ENCODE results near the gene LY6G5C.

DNA sequence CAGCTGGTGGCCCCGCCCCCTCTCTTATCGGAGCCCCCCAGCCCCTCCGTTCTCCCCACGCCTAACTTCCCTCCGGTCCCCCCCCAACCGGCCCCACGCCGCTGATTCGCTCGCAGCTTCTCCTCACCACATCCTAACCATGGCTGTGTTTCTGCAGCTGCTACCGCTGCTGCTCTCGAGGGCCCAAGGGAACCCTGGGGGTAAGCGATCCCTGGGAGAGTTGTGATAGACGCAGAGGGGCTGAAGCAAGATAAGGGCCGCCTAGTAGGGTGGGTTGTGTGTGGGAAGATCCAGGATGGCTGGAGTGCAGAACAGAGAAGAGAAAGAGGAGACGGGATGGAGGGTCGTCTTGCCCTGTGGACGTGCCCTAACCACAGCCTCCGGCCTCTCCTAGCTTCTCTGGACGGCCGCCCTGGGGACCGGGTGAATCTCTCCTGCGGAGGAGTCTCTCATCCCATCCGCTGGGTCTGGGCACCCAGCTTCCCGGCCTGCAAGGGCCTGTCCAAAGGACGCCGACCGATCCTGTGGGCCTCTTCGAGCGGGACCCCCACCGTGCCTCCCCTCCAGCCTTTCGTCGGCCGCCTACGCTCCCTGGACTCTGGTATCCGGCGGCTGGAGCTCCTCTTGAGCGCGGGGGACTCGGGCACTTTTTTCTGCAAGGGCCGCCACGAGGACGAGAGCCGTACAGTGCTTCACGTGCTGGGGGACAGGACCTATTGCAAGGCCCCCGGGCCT lies 42.5 kb upstream of the LY6G5C start, which contains the start of gene MPIG6B:
- TF ChIP-seq POLR2AphosphoS5 (IDR thresholded peaks at IDR 0.05) = peak in 1 of 3 donors; percentile 55
- TF ChIP-seq, protein P1, sequence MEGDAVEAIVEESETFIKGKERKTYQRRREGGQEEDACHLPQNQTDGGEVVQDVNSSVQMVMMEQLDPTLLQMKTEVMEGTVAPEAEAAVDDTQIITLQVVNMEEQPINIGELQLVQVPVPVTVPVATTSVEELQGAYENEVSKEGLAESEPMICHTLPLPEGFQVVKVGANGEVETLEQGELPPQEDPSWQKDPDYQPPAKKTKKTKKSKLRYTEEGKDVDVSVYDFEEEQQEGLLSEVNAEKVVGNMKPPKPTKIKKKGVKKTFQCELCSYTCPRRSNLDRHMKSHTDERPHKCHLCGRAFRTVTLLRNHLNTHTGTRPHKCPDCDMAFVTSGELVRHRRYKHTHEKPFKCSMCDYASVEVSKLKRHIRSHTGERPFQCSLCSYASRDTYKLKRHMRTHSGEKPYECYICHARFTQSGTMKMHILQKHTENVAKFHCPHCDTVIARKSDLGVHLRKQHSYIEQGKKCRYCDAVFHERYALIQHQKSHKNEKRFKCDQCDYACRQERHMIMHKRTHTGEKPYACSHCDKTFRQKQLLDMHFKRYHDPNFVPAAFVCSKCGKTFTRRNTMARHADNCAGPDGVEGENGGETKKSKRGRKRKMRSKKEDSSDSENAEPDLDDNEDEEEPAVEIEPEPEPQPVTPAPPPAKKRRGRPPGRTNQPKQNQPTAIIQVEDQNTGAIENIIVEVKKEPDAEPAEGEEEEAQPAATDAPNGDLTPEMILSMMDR (IDR thresholded peaks at IDR 0.05 in 8 of 11, conservative IDR thresholded peaks at IDR 0.05 in 3 of 11) = no peak

Data from spleen (tissue), 7 donors.